ENCODE data around the gene CPSF4L. TPM values are rescaled to one million over a fixed set of nuclear protein-coding genes. Genes with fewer than 3 reads are reported as not detected.

CPSF4L gene
- total and polyA plus RNA-seq, 2 of the 13 experiments (the other 11 are each of a cell fraction or from before 2014, with no cell fraction given) = 0.73 to 1.6 TPM

- no peak overlapping the region for H3K4me3 ChIP-seq (replicated peaks in 1 of 3; ENCODE audit: insufficient read depth in 1 of 3, low read depth in 2 of 3, low read length in 3 of 3)
- no peak for DNase-seq (ENCODE audit: low spot score)
- BruUV-seq (replicated peaks) = no TSS peak
- no peak overlapping the region for H2AFZ ChIP-seq (ENCODE audit: low read length)
- in situ Hi-C loops (cut with HindIII; ENCODE audit: extremely low pct_ligation_motif_present, low pct_unique_long_range_greater_than_20kb) = loop anchor here (5.0 kb wide), 1 partner anchor 117 kb away; no protein-coding TSS in a partner anchor
- H3K27me3 ChIP-seq (ENCODE audit: control insufficient read depth in 1 of 2, insufficient read depth in 2 of 2, low read length in 2 of 2) = no peaks in the 10 kb centered on the region
- no peaks in the 10 kb centered on the region for H3K79me2 ChIP-seq (ENCODE audit: insufficient read depth, low read length)
- H3K36me3 ChIP-seq (replicated peaks in 1 of 2; ENCODE audit: control insufficient read depth in 1 of 2, insufficient read depth in 2 of 2, low read length in 2 of 2) = no peaks in the 10 kb centered on the region
- under 1% methylated on average over 7 of the region's 8 CpGs for WGBS (ENCODE audit: low lambda C conversion rate)
- H3K9me3 ChIP-seq (ENCODE audit: low read length) = no peaks in the 10 kb centered on the region
- ATAC-seq = peak; percentile 77
- intact Hi-C loops (cut with micrococcal nuclease; ENCODE audit: unreplicated experiment) = loop anchor here (1.0 to 5.0 kb wide), 2 partner anchors 115 to 528 kb away; no protein-coding TSS in a partner anchor
- H4K20me1 ChIP-seq (ENCODE audit: insufficient read depth, low read length) = no peaks in the 10 kb centered on the region
- CTCF ChIA-PET (ENCODE audit: low intra/inter-chr PET ratio, low total read pairs) = interaction anchor here (1.3 to 4.8 kb wide), 6 partner anchors 55 to 115 kb away, joined by 4 to 159 read pairs (median 7); no protein-coding TSS in a partner anchor
- H3K4me2 ChIP-seq (ENCODE audit: low read depth, low read length) = no peak overlapping the region
- H3K4me1 ChIP-seq (ENCODE audit: insufficient read depth, low read length) = peaks cover 35% of the 10 kb centered on the region
- peak; percentile 90 for FAIRE-seq
- POLR2A ChIA-PET = no interaction called here
- no peak overlapping the region for H3K27ac ChIP-seq (ENCODE audit: extremely low read length, insufficient read depth, low read length)
- no peak overlapping the region for H3K9ac ChIP-seq (ENCODE audit: insufficient read depth, low read depth, low read length)
- TF ChIP-seq PATZ1 (CRISPR knock-in tag; IDR thresholded peaks at IDR 0.05) (0 out of 2 replicates have a peak, but pooled peaks have one; percentile 32), ZNF614 (CRISPR knock-in tag; IDR thresholded peaks at IDR 0.05; ENCODE audit: borderline replicate concordance) (peak; percentile 43; the same call in 1 of the 2 replicates), FOXP1 (IDR thresholded peaks at IDR 0.05) (no peak), FOXP1 (CRISPR knock-in tag; IDR thresholded peaks at IDR 0.05) (no peak), SOX5 (CRISPR knock-in tag; IDR thresholded peaks at IDR 0.05; ENCODE audit: borderline replicate concordance) (0 out of 2 replicates have a peak, but pooled peaks have one; percentile 14), ZFX (CRISPR knock-in tag; IDR thresholded peaks at IDR 0.05; ENCODE audit: low read depth) (peak; percentile 49; the same call in 1 of the 2 replicates), ARNT2 (CRISPR knock-in tag; IDR thresholded peaks at IDR 0.05; ENCODE audit: low read depth) (no peak), NR1H2 (CRISPR knock-in tag; IDR thresholded peaks at IDR 0.05; ENCODE audit: borderline replicate concordance, low read depth) (no peak), PHF20 (CRISPR knock-in tag; IDR thresholded peaks at IDR 0.05) (no peak), MAZ (IDR thresholded peaks at IDR 0.05; ENCODE audit: borderline replicate concordance, low read depth, low read length) (no peak), MAZ (CRISPR knock-in tag; IDR thresholded peaks at IDR 0.05; ENCODE audit: low read depth) (peak; percentile 34; the same call in 1 of the 2 replicates), KLF6 (CRISPR knock-in tag; IDR thresholded peaks at IDR 0.05) (0 out of 2 replicates have a peak, but pooled peaks have one; percentile 39), ATRX (CRISPR knock-in tag; IDR thresholded peaks at IDR 0.05; ENCODE audit: borderline replicate concordance) (no peak), TBX3 (IDR thresholded peaks at IDR 0.05; ENCODE audit: borderline replicate concordance) (no peak), ZNF878 (CRISPR knock-in tag; IDR thresholded peaks at IDR 0.05) (no peak), ETV6 (CRISPR knock-in tag; conservative IDR thresholded peaks at IDR 0.05) (no peak), ERF (CRISPR knock-in tag; IDR thresholded peaks at IDR 0.05) (peak; percentile 51; the same call in 1 of the 2 replicates), RCOR2 (CRISPR knock-in tag; IDR thresholded peaks at IDR 0.05) (0 out of 2 replicates have a peak, but pooled peaks have one; percentile 42), KLF15 (CRISPR knock-in tag; IDR thresholded peaks at IDR 0.05; ENCODE audit: borderline replicate concordance) (no peak), ZNF143 (CRISPR knock-in tag; IDR thresholded peaks at IDR 0.05) (no peak)
- TF ChIP-seq, protein P1, sequence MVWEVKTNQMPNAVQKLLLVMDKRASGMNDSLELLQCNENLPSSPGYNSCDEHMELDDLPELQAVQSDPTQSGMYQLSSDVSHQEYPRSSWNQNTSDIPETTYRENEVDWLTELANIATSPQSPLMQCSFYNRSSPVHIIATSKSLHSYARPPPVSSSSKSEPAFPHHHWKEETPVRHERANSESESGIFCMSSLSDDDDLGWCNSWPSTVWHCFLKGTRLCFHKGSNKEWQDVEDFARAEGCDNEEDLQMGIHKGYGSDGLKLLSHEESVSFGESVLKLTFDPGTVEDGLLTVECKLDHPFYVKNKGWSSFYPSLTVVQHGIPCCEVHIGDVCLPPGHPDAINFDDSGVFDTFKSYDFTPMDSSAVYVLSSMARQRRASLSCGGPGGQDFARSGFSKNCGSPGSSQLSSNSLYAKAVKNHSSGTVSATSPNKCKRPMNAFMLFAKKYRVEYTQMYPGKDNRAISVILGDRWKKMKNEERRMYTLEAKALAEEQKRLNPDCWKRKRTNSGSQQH (CRISPR knock-in tag; IDR thresholded peaks at IDR 0.05; ENCODE audit: low read depth) = no peak
- TF ChIP-seq, protein P2, sequence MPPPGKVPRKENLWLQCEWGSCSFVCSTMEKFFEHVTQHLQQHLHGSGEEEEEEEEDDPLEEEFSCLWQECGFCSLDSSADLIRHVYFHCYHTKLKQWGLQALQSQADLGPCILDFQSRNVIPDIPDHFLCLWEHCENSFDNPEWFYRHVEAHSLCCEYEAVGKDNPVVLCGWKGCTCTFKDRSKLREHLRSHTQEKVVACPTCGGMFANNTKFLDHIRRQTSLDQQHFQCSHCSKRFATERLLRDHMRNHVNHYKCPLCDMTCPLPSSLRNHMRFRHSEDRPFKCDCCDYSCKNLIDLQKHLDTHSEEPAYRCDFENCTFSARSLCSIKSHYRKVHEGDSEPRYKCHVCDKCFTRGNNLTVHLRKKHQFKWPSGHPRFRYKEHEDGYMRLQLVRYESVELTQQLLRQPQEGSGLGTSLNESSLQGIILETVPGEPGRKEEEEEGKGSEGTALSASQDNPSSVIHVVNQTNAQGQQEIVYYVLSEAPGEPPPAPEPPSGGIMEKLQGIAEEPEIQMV (CRISPR knock-in tag; IDR thresholded peaks at IDR 0.05; ENCODE audit: low read depth) = no peak
Observed at GRCh38 chr17:73255671-73256181, 6.0 kb downstream of the CPSF4L start.

All from HepG2 (cell line).